HepG2 (cell line): ENCODE measurements around the gene LY6G5B. TPM values are rescaled to one million over a fixed set of nuclear protein-coding genes. Genes with fewer than 3 reads are reported as not detected.

Experiments used
- ATAC-seq: fragments of 200-7000 bp; cut with Tn5 transposase; 3 replicates; pipeline ENCODE4 v1.9.1; 2020; ENCODE audit warnings: mild to moderate bottlenecking, moderate library complexity
- BruUV-seq: library from RNA; stranded (reverse); fragments of 400-500 nt; replicated peaks from 2 replicates; lab custom pipeline; 2021; lab: Mats Ljungman, UMichigan
- CTCF ChIA-PET: fragments of 300-600 bp; formaldehyde crosslinking; extraction: SDS; loops from one replicate; lab custom pipeline; 2021; ENCODE audit warnings: low total read pairs, inconsistent platforms, low intra/inter-chr PET ratio; lab: Yijun Ruan, JAX
- POLR2A ChIA-PET: fragments of 350-600 bp; sonication (Branson Sonifier 250); formaldehyde crosslinking; loops from one replicate; lab custom pipeline; 2020; ENCODE audit warnings: antibody characterized with exemption, inconsistent platforms; lab: Yijun Ruan, JAX
- DNase-seq: peaks from one replicate; pipeline ENCODE4 v3.0.0-alpha.2; 2015; ENCODE audit warnings: low spot score
- FAIRE-seq: peaks from 3 replicates; lab custom pipeline; 2011; peaks lifted over from hg19 to GRCh38; lab: Jason Lieb, UNC
- H2AFZ ChIP-seq: one replicate; pipeline ENCODE4 v1.6.1; 2011; ENCODE audit warnings: low read length, inconsistent platforms
- H3K27ac ChIP-seq: fragments of 300-600 bp; 3 replicates; pipeline ENCODE4 v1.8.0; 2011; ENCODE audit warnings: mixed run types, mild to moderate bottlenecking, mixed read lengths, low read length, inconsistent platforms; ENCODE audit not compliant: insufficient read depth; ENCODE audit errors: extremely low read length
- H3K27me3 ChIP-seq, 2 experiments: fragments of 200-600 bp in 1 of 2; 2 replicates in 1 of 2; 3 replicates in 1 of 2; pipeline versions ENCODE4 v1.6.0 to v1.8.0; 2011; ENCODE audit warnings: low read length in 2 of 2, mild to moderate bottlenecking in 2 of 2, moderate library complexity in 2 of 2, inconsistent platforms in 1 of 2; ENCODE audit not compliant: insufficient read depth in 2 of 2, control insufficient read depth in 1 of 2
- H3K36me3 ChIP-seq, 2 experiments: fragments of 200-600 bp in 1 of 2; replicated peaks in 1 of 2; 2 replicates in 1 of 2; 3 replicates in 1 of 2; pipeline versions ENCODE4 v1.5.1 to v1.8.0; 2011; ENCODE audit warnings: low read length in 2 of 2, inconsistent platforms in 1 of 2; ENCODE audit not compliant: insufficient read depth in 2 of 2, control insufficient read depth in 1 of 2
- H3K4me1 ChIP-seq: 2 replicates; pipeline ENCODE4 v1.5.1; 2012; ENCODE audit warnings: low read length, inconsistent platforms; ENCODE audit not compliant: insufficient read depth
- H3K4me2 ChIP-seq: 2 replicates; pipeline ENCODE4 v1.6.0; 2011; ENCODE audit warnings: low read depth, low read length, inconsistent platforms
- H3K4me3 ChIP-seq, 3 experiments: fragments of 200-600 bp in 1 of 3; sonication (generic), shearing (Covaris generic) in 1 of 3; replicated peaks in 1 of 3; 2 replicates each; pipeline ENCODE4 v1.5.1; 2011 to 2016; ENCODE audit warnings: low read length in 3 of 3, inconsistent platforms in 2 of 3, low read depth in 2 of 3, mild to moderate bottlenecking in 2 of 3, control low read depth in 1 of 3, mixed read lengths in 1 of 3; ENCODE audit not compliant: insufficient read depth in 1 of 3
- H3K79me2 ChIP-seq: one replicate; pipeline ENCODE4 v1.6.1; 2011; ENCODE audit warnings: low read length, inconsistent platforms; ENCODE audit not compliant: insufficient read depth
- H3K9ac ChIP-seq: 2 replicates; pipeline ENCODE4 v1.6.0; 2011; ENCODE audit warnings: mild to moderate bottlenecking, low read depth, low read length, inconsistent platforms; ENCODE audit not compliant: insufficient read depth
- H3K9me3 ChIP-seq: 2 replicates; pipeline ENCODE4 v1.5.1; 2012; ENCODE audit warnings: mild to moderate bottlenecking, low read length
- H4K20me1 ChIP-seq: 2 replicates; pipeline ENCODE4 v1.6.0; 2011; ENCODE audit warnings: inconsistent platforms, mild to moderate bottlenecking, low read length, moderate library complexity; ENCODE audit not compliant: insufficient read depth
- BORCS8-MEF2B ChIP-seq: sonication (generic); formaldehyde crosslinking; IDR thresholded peaks from 2 replicates; pipeline ENCODE4 v1.8.0; 2022; ENCODE audit warnings: mild to moderate bottlenecking, missing genetic modification reagents
- ETV5 ChIP-seq: IDR thresholded peaks from 2 replicates; pipeline ENCODE4 v1.6.1; 2018; ENCODE audit warnings: missing biosample characterization, missing genetic modification reagents, inconsistent platforms, borderline replicate concordance
- JARID2 ChIP-seq: sonication (generic); formaldehyde crosslinking; IDR thresholded peaks from 2 replicates; pipeline ENCODE4 v1.8.1; 2023; ENCODE audit warnings: missing genetic modification reagents, inconsistent platforms; ENCODE audit not compliant: insufficient replicate concordance
- MXD1 ChIP-seq: sonication (generic); formaldehyde crosslinking; IDR thresholded peaks from 2 replicates; pipeline ENCODE4 v1.4.0; 2020; ENCODE audit warnings: mild to moderate bottlenecking, missing genetic modification reagents
- POLR2G ChIP-seq: fragments of 200-400 bp; formaldehyde crosslinking; IDR thresholded peaks from 2 replicates; pipeline ENCODE4 v1.6.1; 2018; ENCODE audit warnings: mild to moderate bottlenecking, low read depth, low read length, moderate library complexity
- SMYD3 ChIP-seq: sonication (generic); formaldehyde crosslinking; IDR thresholded peaks from 2 replicates; pipeline ENCODE4 v1.8.1; 2023; ENCODE audit warnings: mild to moderate bottlenecking, missing genetic modification reagents
- SOX6 ChIP-seq, 2 experiments: fragments of 450-650 bp in 1 of 2; sonication (generic) in 1 of 2; formaldehyde crosslinking in 1 of 2; IDR thresholded peaks; 2 replicates each; pipeline versions ENCODE4 v1.4.0 to v1.6.1; 2017 to 2020; ENCODE audit warnings: antibody characterized with exemption in 1 of 2, mild to moderate bottlenecking in 1 of 2, missing genetic modification reagents in 1 of 2
- ZNF644 ChIP-seq: IDR thresholded peaks from 2 replicates; pipeline ENCODE4 v1.6.1; 2016; ENCODE audit warnings: low read depth
- ZNF724P ChIP-seq: sonication (generic); formaldehyde crosslinking; IDR thresholded peaks from 2 replicates; pipeline ENCODE4 v1.8.0; 2022; ENCODE audit warnings: missing genetic modification reagents, borderline replicate concordance
- WGBS: methylation state at CpG from one replicate; pipeline ENCODE4 v1.1.6; 2017; ENCODE audit warnings: low lambda C conversion rate; 5-methylcytosine and 5-hydroxymethylcytosine counted together
- in situ Hi-C: cut with HindIII; loops from 2 replicates; pipeline ENCODE4 v1.10.0; 2017; ENCODE audit warnings: low pct_unique_long_range_greater_than_20kb; ENCODE audit not compliant: extremely low pct_ligation_motif_present
- intact Hi-C: fragments of 100-400 bp; cut with micrococcal nuclease; formaldehyde crosslinking; loops from one replicate; pipeline ENCODE4 v1.10.0; 2022; ENCODE audit not compliant: unreplicated experiment
- polyA plus RNA-seq, 8 experiments: library from polyadenylated mRNA; depleted of rRNA in 3 of 8; stranded (reverse) in 7 of 8; unstranded in 1 of 8; fragments of >200 nt; fragmentation: Illumina TruSeq in 4 of 8; extraction: Trizol in 4 of 8; gene quantifications; 2 replicates each; pipeline versions ENCODE4 v1.2.1 to v1.2.3, GENCODE V29; 2011 to 2016; ENCODE audit warnings: low read depth in 4 of 8, missing spikeins in 1 of 8, mixed read lengths in 1 of 8; ENCODE audit not compliant: insufficient read depth in 1 of 8
- total RNA-seq, 5 experiments: library from RNA; depleted of rRNA; stranded (reverse); fragments of >200 nt; fragmentation: Illumina TruSeq; extraction: Trizol; gene quantifications; 2 replicates each; pipeline ENCODE4 v1.2.3, GENCODE V29; 2016; ENCODE audit warnings: low read depth in 1 of 5

Gene LY6G5B
- total and polyA plus RNA-seq, 2 of the 13 experiments (the other 11 are each of a cell fraction or from before 2014, with no cell fraction given) = 7.8 to 15.7 TPM

- Histone ChIP-seq H3K36me3 (peaks cover 41 to 52% of the 10 kb centered on the region in 2 experiments), H3K27me3 (no peaks in the 10 kb centered on the region; a peak in 1 of 5 replicates), H3K9me3 (no peaks in the 10 kb centered on the region), H3K4me1 (peaks cover 21% of the 10 kb centered on the region), H3K4me3 (peak overlapping the region in 1 of 3 experiments; percentile 100; a peak in 1 of 6 replicates), H3K9ac (peak overlapping the region; percentile 97; the same call in 1 of the 2 replicates), H2AFZ (no peak overlapping the region), H3K79me2 (peaks cover 37% of the 10 kb centered on the region), H3K27ac (no peak overlapping the region), H4K20me1 (peaks cover 11% of the 10 kb centered on the region; the same call in 1 of the 2 replicates), H3K4me2 (peak overlapping the region; percentile 98)
- in situ Hi-C loops = no loop called here
- WGBS = 92% methylated on average over 10 of the region's 10 CpGs
- DNase-seq (no peak), ATAC-seq (no peak), FAIRE-seq (no peak)
- intact Hi-C loops = loop anchor here (5.0 kb wide), 1 partner anchor 45 kb away; the partner anchor contains the start of genes CSNK2B and LY6G5B
- TF ChIP-seq POLR2G (peak; percentile 27; the same call in 1 of the 2 replicates), SMYD3 (CRISPR knock-in tag) (0 out of 2 replicates have a peak, but pooled peaks have one; percentile 53), MXD1 (0 out of 2 replicates have a peak, but pooled peaks have one; percentile 10), ZNF644 (CRISPR knock-in tag) (no peak), SOX6 (IDR thresholded peaks at IDR 0.05) (no peak), SOX6 (CRISPR knock-in tag; IDR thresholded peaks at IDR 0.05) (no peak)
- ChIA-PET CTCF (no interaction called here), POLR2A (interaction anchor here (0.5 to 4.8 kb wide), 6 partner anchors 22 to 81 kb away, joined by 3 to 78 read pairs (median 22); partner anchors contain the start of genes APOM, BAG6, DDX39B and GPANK1)
- no TSS peak for BruUV-seq
Measured at GRCh38 chr6:31622684-31623091, 47.1 kb upstream of the LY6G5B start.

GRCh38 chr6:31624070-31624469, 45.7 kb upstream of the LY6G5B start:
- TF ChIP-seq JARID2 (no peak), ZNF724P (CRISPR knock-in tag) (no peak), BORCS8-MEF2B (CRISPR knock-in tag) (no peak), ETV5 (CRISPR knock-in tag) (no peak)
- TF ChIP-seq, all 625 proteins: peak for 0
- in situ Hi-C loops (no loop called here), intact Hi-C loops (loop anchor here (5.0 kb wide), 1 partner anchor 43 kb away; the partner anchor contains the start of genes CSNK2B and LY6G5B)
- Histone ChIP-seq H3K27me3 (no peaks in the 10 kb centered on the region; a peak in 1 of 5 replicates), H3K9ac (no peak overlapping the region), H3K4me3 (no peak overlapping the region), H3K36me3 (peaks cover 50 to 66% of the 10 kb centered on the region in 2 experiments), H4K20me1 (peaks cover 11% of the 10 kb centered on the region; the same call in 1 of the 2 replicates), H3K9me3 (no peaks in the 10 kb centered on the region), H3K4me2 (no peak overlapping the region), H3K4me1 (peaks cover 20% of the 10 kb centered on the region), H3K79me2 (peaks cover 37% of the 10 kb centered on the region), H3K27ac (no peak overlapping the region), H2AFZ (no peak overlapping the region)
- ChIA-PET CTCF (no interaction called here), POLR2A (interaction anchor here (3.4 kb wide), 1 partner anchor 28 kb away, joined by 11 read pairs; the partner anchor contains the start of gene BAG6)
- no peak for DNase-seq
- no peak for FAIRE-seq
- no TSS peak for BruUV-seq
- 99% methylated on average over 10 of the region's 10 CpGs for WGBS
- no peak for ATAC-seq
